CD14-positive monocyte (primary cell): ENCODE measurements around the gene DDX10. TPM values are rescaled to one million over a fixed set of nuclear protein-coding genes. Genes with fewer than 3 reads are reported as not detected.

Experiments used
- DNase-seq, 3 donors: peaks; one replicate each; pipeline ENCODE4 v3.0.0-alpha.2; 2011 to 2022
- H2AFZ ChIP-seq: 2 replicates; pipeline ENCODE4 v1.6.0; 2012; ENCODE audit warnings: mild to moderate bottlenecking, low read depth, low read length, inconsistent platforms; ENCODE audit not compliant: insufficient read depth, poor library complexity, severe bottlenecking
- H3K27ac ChIP-seq, 2 donors: 1 replicate in 1 of 2; 2 replicates in 1 of 2; pipeline ENCODE4 v1.5.1; 2012 to 2013; ENCODE audit warnings: low read length in 2 of 2, control low read depth in 1 of 2, inconsistent platforms in 1 of 2, low read depth in 1 of 2, mild to moderate bottlenecking in 1 of 2
- H3K27me3 ChIP-seq, 2 donors: one replicate each; pipeline versions ENCODE4 v1.6.0 to v1.6.1; 2011 to 2013; ENCODE audit warnings: low read length in 2 of 2; ENCODE audit not compliant: control insufficient read depth in 2 of 2, insufficient read depth in 2 of 2
- H3K36me3 ChIP-seq, 2 donors: replicated peaks in 1 of 2; 1 replicate in 1 of 2; 2 replicates in 1 of 2; pipeline versions ENCODE4 v1.5.1 to v1.6.1; 2012 to 2013; ENCODE audit warnings: low read length in 2 of 2, control low read depth in 1 of 2, inconsistent platforms in 1 of 2, mild to moderate bottlenecking in 1 of 2; ENCODE audit not compliant: insufficient read depth in 2 of 2, control insufficient read depth in 1 of 2
- H3K4me1 ChIP-seq, 2 donors: 1 replicate in 1 of 2; 2 replicates in 1 of 2; pipeline versions ENCODE4 v1.5.1 to v1.6.1; 2012 to 2013; ENCODE audit warnings: low read length in 2 of 2, control low read depth in 1 of 2, inconsistent platforms in 1 of 2, mild to moderate bottlenecking in 1 of 2, moderate library complexity in 1 of 2; ENCODE audit not compliant: insufficient read depth in 2 of 2, control insufficient read depth in 1 of 2
- H3K4me2 ChIP-seq: replicated peaks from 2 replicates; pipeline ENCODE3; 2012; ENCODE audit warnings: low read length, moderate library complexity, mild to moderate bottlenecking; ENCODE audit not compliant: poor library complexity, severe bottlenecking; ENCODE audit errors: extremely low read depth
- H3K4me3 ChIP-seq, 3 experiments: fragments of 200-600 bp in 1 of 3; sonication (generic) in 1 of 3; replicated peaks in 1 of 3; 1 replicate in 2 of 3; 2 replicates in 1 of 3; pipeline ENCODE4 v1.5.1; 2011 to 2013; ENCODE audit warnings: low read length in 3 of 3, mild to moderate bottlenecking in 3 of 3, control low read depth in 2 of 3, low read depth in 2 of 3, inconsistent platforms in 1 of 3, moderate library complexity in 1 of 3
- H3K79me2 ChIP-seq: 2 replicates; pipeline ENCODE4 v1.6.0; 2012; ENCODE audit warnings: mild to moderate bottlenecking, control low read depth, inconsistent platforms, low read length, moderate library complexity; ENCODE audit not compliant: insufficient read depth
- H3K9ac ChIP-seq: 2 replicates; pipeline ENCODE4 v1.6.0; 2017; ENCODE audit warnings: low read length, mild to moderate bottlenecking; ENCODE audit not compliant: insufficient read depth, poor library complexity, severe bottlenecking
- H3K9me3 ChIP-seq, 2 donors: replicated peaks in 1 of 2; 1 replicate in 1 of 2; 2 replicates in 1 of 2; pipeline versions ENCODE4 v1.5.1 to v1.6.1; 2012 to 2013; ENCODE audit warnings: low read length in 2 of 2, control low read depth in 1 of 2; ENCODE audit not compliant: control insufficient read depth in 1 of 2, insufficient read depth in 1 of 2
- H4K20me1 ChIP-seq: 2 replicates; pipeline ENCODE4 v1.6.0; 2012; ENCODE audit warnings: mild to moderate bottlenecking, low read length, control low read depth, moderate library complexity; ENCODE audit not compliant: insufficient read depth
- H3K27ac Mint-ChIP-seq, 7 donors: one replicate each; pipeline ENCODE4 v1.8.0; 2020; ENCODE audit warnings: mild to moderate bottlenecking in 7 of 7, mixed read lengths in 7 of 7, moderate library complexity in 6 of 7, inconsistent platforms in 2 of 7
- H3K27me3 Mint-ChIP-seq, 3 donors: one replicate each; pipeline ENCODE4 v1.8.0; 2021 to 2022; ENCODE audit warnings: low read depth in 3 of 3, mild to moderate bottlenecking in 3 of 3, mixed read lengths in 3 of 3, moderate library complexity in 3 of 3, inconsistent platforms in 1 of 3
- H3K36me3 Mint-ChIP-seq, 2 donors: one replicate each; pipeline ENCODE4 v1.8.0; 2020; ENCODE audit warnings: mixed read lengths in 2 of 2, inconsistent platforms in 1 of 2, mild to moderate bottlenecking in 1 of 2
- H3K4me1 Mint-ChIP-seq: one replicate; pipeline ENCODE4 v1.8.0; 2020; ENCODE audit warnings: mild to moderate bottlenecking, mixed read lengths
- H3K4me3 Mint-ChIP-seq, 2 donors: one replicate each; pipeline ENCODE4 v1.8.0; 2020; ENCODE audit warnings: mild to moderate bottlenecking in 2 of 2, mixed read lengths in 2 of 2, moderate library complexity in 1 of 2
- H3K9me3 Mint-ChIP-seq, 7 donors: one replicate each; pipeline ENCODE4 v1.8.0; 2020 to 2022; ENCODE audit warnings: mixed read lengths in 7 of 7, mild to moderate bottlenecking in 6 of 7, moderate library complexity in 6 of 7, inconsistent platforms in 2 of 7
- CTCF ChIP-seq: fragments of 200-600 bp; IDR thresholded peaks from one replicate; pipeline ENCODE4 v1.8.0; 2022; ENCODE audit warnings: antibody characterized with exemption, mild to moderate bottlenecking
- WGBS: methylation state at CpG from one replicate; pipeline ENCODE4 v1.1.5; 2013; ENCODE audit warnings: missing lambda C conversion rate; ENCODE audit not compliant: insufficient coverage; 5-methylcytosine and 5-hydroxymethylcytosine counted together
- intact Hi-C, 2 donors: fragments of 100-400 bp; cut with micrococcal nuclease; formaldehyde crosslinking; loops; one replicate each; pipeline versions ENCODE4 v1.15.0 to v1.15.1; 2023
- polyA plus RNA-seq, 3 donors: library from polyadenylated mRNA; depleted of rRNA in 1 of 3; unstranded in 2 of 3; stranded (reverse) in 1 of 3; fragments of 300-500 nt in 2 of 3; fragments of >200 nt in 1 of 3; fragmentation: Illumina TruSeq in 2 of 3; gene quantifications; 1 replicate in 2 of 3; 2 replicates in 1 of 3; pipeline ENCODE4 v1.2.3, GENCODE V29; 2012 to 2021

The DDX10 gene
- polyA plus RNA-seq, 3 donors: 5.0 to 6.3 (median 5.3) TPM

- no peak overlapping the region for H3K9ac ChIP-seq
- no peak overlapping the region for H3K27ac ChIP-seq
- no peak overlapping the region for H2AFZ ChIP-seq
- TF ChIP-seq CTCF: no peak
- no peaks in the 10 kb centered on the region for H3K4me1 Mint-ChIP-seq
- peaks cover 9 to 21% (median 16%) of the 10 kb centered on the region in 7 donors for H3K9me3 Mint-ChIP-seq
- H3K4me2 ChIP-seq: no peak overlapping the region
- H3K36me3 Mint-ChIP-seq: no peaks in the 10 kb centered on the region
- WGBS: no CpG with 5 or more reads among the region's 2 CpGs
- intact Hi-C loops: no loop called here
- no peak overlapping the region for H3K4me3 ChIP-seq
- H3K4me1 ChIP-seq: no peaks in the 10 kb centered on the region
- no peak overlapping the region for H3K27ac Mint-ChIP-seq
- no peak for DNase-seq
- H3K27me3 ChIP-seq: peaks cover 2 to 6% of the 10 kb centered on the region in 2 donors
- peaks cover 2 to 11% (median 9%) of the 10 kb centered on the region in 3 donors for H3K27me3 Mint-ChIP-seq
- H3K79me2 ChIP-seq: no peaks in the 10 kb centered on the region
- no peaks in the 10 kb centered on the region for H3K36me3 ChIP-seq
- no peak overlapping the region for H3K4me3 Mint-ChIP-seq
- H4K20me1 ChIP-seq: no peaks in the 10 kb centered on the region
- H3K9me3 ChIP-seq: peaks cover 12 to 19% of the 10 kb centered on the region in 2 donors
These were observed 32.7 kb upstream of the DDX10 start for GRCh38 chr11:108632041-108632704.

GRCh38 chr11:108635106-108635505 is 29.8 kb upstream of the DDX10 start:
- H3K27ac Mint-ChIP-seq: no peak overlapping the region
- intact Hi-C loops: no loop called here
- no peak for DNase-seq
- H3K9ac ChIP-seq: no peak overlapping the region
- H3K4me2 ChIP-seq: no peak overlapping the region
- peaks cover 8 to 14% (median 12%) of the 10 kb centered on the region in 3 donors for H3K27me3 Mint-ChIP-seq
- no peaks in the 10 kb centered on the region for H3K4me1 ChIP-seq
- no peaks in the 10 kb centered on the region for H3K4me1 Mint-ChIP-seq
- no peaks in the 10 kb centered on the region for H3K9me3 ChIP-seq
- no peak overlapping the region for H3K4me3 ChIP-seq
- TF ChIP-seq CTCF: no peak
- no peak overlapping the region for H3K4me3 Mint-ChIP-seq
- H4K20me1 ChIP-seq: no peaks in the 10 kb centered on the region
- no peak overlapping the region for H3K27ac ChIP-seq
- H3K36me3 ChIP-seq: no peaks in the 10 kb centered on the region
- H3K79me2 ChIP-seq: no peaks in the 10 kb centered on the region
- H3K27me3 ChIP-seq: peaks cover 2 to 6% of the 10 kb centered on the region in 2 donors
- no peak overlapping the region for H2AFZ ChIP-seq
- peaks cover 0 to 1% (median 0%) of the 10 kb centered on the region in 7 donors for H3K9me3 Mint-ChIP-seq
- H3K36me3 Mint-ChIP-seq: no peaks in the 10 kb centered on the region
